Right atrium auricular region (tissue), 2 donors: Measurements from ENCODE around the gene ROBO3. TPM values are rescaled to one million over a fixed set of nuclear protein-coding genes. Genes with fewer than 3 reads are reported as not detected.

ENCODE experiments used
- DNase-seq: peaks from one replicate; pipeline ENCODE4 v3.0.0-alpha.2; 2019; ENCODE audit warnings: low spot score
- H3K27ac ChIP-seq, 2 donors: fragments of 200-600 bp; sonication (generic); 1 replicate in 1 of 2; 2 replicates in 1 of 2; pipeline ENCODE4 v1.5.1; 2016 to 2019
- H3K27me3 ChIP-seq, 2 donors: fragments of 200-600 bp; sonication (generic); one replicate each; pipeline versions ENCODE4 v1.5.1 to v1.6.0; 2017 to 2019
- H3K36me3 ChIP-seq: fragments of 200-600 bp; sonication (generic); one replicate; pipeline ENCODE4 v1.5.1; 2016
- H3K4me1 ChIP-seq, 2 donors: fragments of 200-600 bp; sonication (generic); one replicate each; pipeline versions ENCODE4 v1.5.1 to v1.6.0; 2017 to 2019
- H3K4me3 ChIP-seq, 2 donors: fragments of 200-600 bp; sonication (generic); 1 replicate in 1 of 2; 2 replicates in 1 of 2; pipeline ENCODE4 v1.5.1; 2017 to 2019; ENCODE audit warnings: mild to moderate bottlenecking in 1 of 2, moderate library complexity in 1 of 2
- H3K9me3 ChIP-seq, 2 donors: fragments of 200-600 bp; sonication (generic); one replicate each; pipeline ENCODE4 v1.5.1; 2019
- total RNA-seq, 2 donors: library from RNA; depleted of rRNA; stranded (reverse); fragments of >200 nt; gene quantifications; one replicate each; pipeline ENCODE4 v1.1.0, GENCODE V29; 2016
- TF ChIP-seq, protein P1 (sequence below), 2 donors: fragments of 200-600 bp; sonication (generic); IDR thresholded peaks; one replicate each; pipeline ENCODE4 v1.5.1; 2019; ENCODE audit warnings: antibody characterized with exemption in 2 of 2

The ROBO3 gene
- total RNA-seq, 2 donors from 2014 or later = 6.4 to 10.1 TPM

DNA sequence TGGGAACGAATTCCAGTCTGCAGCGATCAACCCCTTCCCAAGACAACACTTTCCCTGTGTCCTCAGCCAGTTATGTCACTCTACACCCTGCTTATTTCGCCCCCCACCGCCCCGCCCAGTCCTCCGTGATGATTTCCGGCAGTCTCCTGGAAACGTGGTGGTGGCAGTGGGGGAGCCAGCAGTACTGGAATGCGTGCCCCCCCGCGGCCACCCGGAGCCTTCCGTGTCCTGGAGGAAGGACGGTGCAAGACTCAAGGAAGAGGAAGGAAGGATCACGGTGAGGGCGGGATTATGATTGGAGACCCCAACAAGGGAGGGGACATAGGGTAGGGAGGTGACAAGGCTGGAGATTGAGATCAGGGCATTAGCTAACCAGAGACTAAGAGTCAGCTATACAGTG is 4.1 kb downstream of the ROBO3 start:
- TF ChIP-seq, protein P1, sequence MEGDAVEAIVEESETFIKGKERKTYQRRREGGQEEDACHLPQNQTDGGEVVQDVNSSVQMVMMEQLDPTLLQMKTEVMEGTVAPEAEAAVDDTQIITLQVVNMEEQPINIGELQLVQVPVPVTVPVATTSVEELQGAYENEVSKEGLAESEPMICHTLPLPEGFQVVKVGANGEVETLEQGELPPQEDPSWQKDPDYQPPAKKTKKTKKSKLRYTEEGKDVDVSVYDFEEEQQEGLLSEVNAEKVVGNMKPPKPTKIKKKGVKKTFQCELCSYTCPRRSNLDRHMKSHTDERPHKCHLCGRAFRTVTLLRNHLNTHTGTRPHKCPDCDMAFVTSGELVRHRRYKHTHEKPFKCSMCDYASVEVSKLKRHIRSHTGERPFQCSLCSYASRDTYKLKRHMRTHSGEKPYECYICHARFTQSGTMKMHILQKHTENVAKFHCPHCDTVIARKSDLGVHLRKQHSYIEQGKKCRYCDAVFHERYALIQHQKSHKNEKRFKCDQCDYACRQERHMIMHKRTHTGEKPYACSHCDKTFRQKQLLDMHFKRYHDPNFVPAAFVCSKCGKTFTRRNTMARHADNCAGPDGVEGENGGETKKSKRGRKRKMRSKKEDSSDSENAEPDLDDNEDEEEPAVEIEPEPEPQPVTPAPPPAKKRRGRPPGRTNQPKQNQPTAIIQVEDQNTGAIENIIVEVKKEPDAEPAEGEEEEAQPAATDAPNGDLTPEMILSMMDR (IDR thresholded peaks at IDR 0.05) = no peak
- H3K4me3 ChIP-seq = no peak overlapping the region
- H3K36me3 ChIP-seq = no peaks in the 10 kb centered on the region
- H3K4me1 ChIP-seq = peaks cover 0 to 33% of the 10 kb centered on the region in 2 donors
- no peaks in the 10 kb centered on the region for H3K9me3 ChIP-seq
- DNase-seq = no peak
- no peak overlapping the region for H3K27ac ChIP-seq
- peaks cover 28 to 51% of the 10 kb centered on the region in 2 donors for H3K27me3 ChIP-seq

GRCh38 chr11:124869856-124870387 is 4.7 kb downstream of the ROBO3 start:
- DNase-seq = no peak
- H3K4me1 ChIP-seq = peaks cover 0 to 30% of the 10 kb centered on the region in 2 donors
- H3K27me3 ChIP-seq = peaks cover 28 to 45% of the 10 kb centered on the region in 2 donors
- no peak overlapping the region for H3K4me3 ChIP-seq
- no peaks in the 10 kb centered on the region for H3K9me3 ChIP-seq
- no peak overlapping the region for H3K27ac ChIP-seq
- H3K36me3 ChIP-seq = no peaks in the 10 kb centered on the region
- TF ChIP-seq, protein P1 (IDR thresholded peaks at IDR 0.05) = no peak

GRCh38 chr11:124870430-124870829 is 5.2 kb downstream of the ROBO3 start:
- peaks cover 24 to 40% of the 10 kb centered on the region in 2 donors for H3K27me3 ChIP-seq
- no peak overlapping the region for H3K4me3 ChIP-seq
- DNase-seq = no peak
- no peak overlapping the region for H3K27ac ChIP-seq
- H3K9me3 ChIP-seq = no peaks in the 10 kb centered on the region
- peaks cover 0 to 24% of the 10 kb centered on the region in 2 donors for H3K4me1 ChIP-seq
- TF ChIP-seq, protein P1 (IDR thresholded peaks at IDR 0.05) = no peak
- no peaks in the 10 kb centered on the region for H3K36me3 ChIP-seq

GRCh38 chr11:124872280-124872679 is 7.0 kb downstream of the ROBO3 start:
- no peak overlapping the region for H3K4me3 ChIP-seq

DNA sequence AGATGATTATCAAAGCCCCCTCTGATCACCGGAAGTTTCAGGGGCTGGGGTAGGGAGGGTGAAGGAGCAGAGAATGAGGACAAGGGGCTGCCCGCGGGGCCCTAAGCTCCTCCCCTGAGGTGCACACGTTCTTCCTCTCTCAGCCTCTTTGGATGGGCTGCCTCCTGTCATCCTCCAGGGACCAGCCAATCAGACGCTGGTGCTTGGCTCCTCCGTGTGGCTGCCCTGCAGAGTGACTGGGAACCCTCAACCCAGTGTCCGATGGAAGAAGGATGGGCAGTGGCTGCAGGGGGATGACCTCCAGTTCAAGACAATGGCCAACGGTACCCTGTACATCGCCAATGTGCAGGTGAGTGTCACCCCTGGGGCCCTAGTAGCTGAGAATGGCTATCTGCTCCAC is 7.5 kb downstream of the ROBO3 start:
- no peaks in the 10 kb centered on the region for H3K9me3 ChIP-seq
- H3K36me3 ChIP-seq = no peaks in the 10 kb centered on the region
- H3K4me1 ChIP-seq = peaks cover 0 to 21% of the 10 kb centered on the region in 2 donors
- H3K4me3 ChIP-seq = no peak overlapping the region
- no peak overlapping the region for H3K27ac ChIP-seq
- TF ChIP-seq, protein P1 (IDR thresholded peaks at IDR 0.05) = no peak
- peaks cover 10 to 23% of the 10 kb centered on the region in 2 donors for H3K27me3 ChIP-seq
- no peak for DNase-seq

More at GRCh38 chr11:124872280-124872679, 7.0 kb downstream of the ROBO3 start:
- Histone ChIP-seq H3K4me1 (peaks cover 0 to 17% of the 10 kb centered on the region in 2 donors), H3K9me3 (no peaks in the 10 kb centered on the region), H3K36me3 (no peaks in the 10 kb centered on the region), H3K27ac (no peak overlapping the region), H3K27me3 (peaks cover 10 to 25% of the 10 kb centered on the region in 2 donors)
- TF ChIP-seq, protein P1 (IDR thresholded peaks at IDR 0.05) = no peak
- no peak for DNase-seq

DNA sequence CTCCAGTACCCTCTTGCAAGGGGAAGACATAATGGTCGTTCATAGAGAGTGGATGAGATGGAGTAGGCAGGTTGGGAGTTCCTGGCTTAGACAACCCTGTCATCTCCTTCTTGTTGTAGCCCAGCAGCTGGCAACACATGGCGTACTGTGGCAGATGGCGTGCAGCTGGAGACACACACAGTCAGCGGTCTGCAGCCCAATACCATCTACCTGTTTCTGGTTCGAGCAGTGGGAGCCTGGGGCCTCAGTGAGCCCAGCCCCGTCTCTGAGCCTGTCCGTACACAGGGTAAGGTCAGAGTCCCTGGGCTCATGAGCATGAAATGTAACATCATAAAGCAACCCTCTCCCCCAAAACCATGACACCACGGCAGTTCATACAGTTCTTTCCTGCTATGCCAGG is 8.7 kb downstream of the ROBO3 start:
- Histone ChIP-seq H3K27me3 (peaks cover 0 to 14% of the 10 kb centered on the region in 2 donors), H3K27ac (no peak overlapping the region), H3K4me3 (no peak overlapping the region), H3K36me3 (no peaks in the 10 kb centered on the region), H3K4me1 (peaks cover 0 to 22% of the 10 kb centered on the region in 2 donors), H3K9me3 (no peaks in the 10 kb centered on the region)
- DNase-seq = no peak
- TF ChIP-seq, protein P1 (IDR thresholded peaks at IDR 0.05) = no peak
